Lung (tissue), 12 donors: Measurements from ENCODE around the gene DISC1. TPM values are rescaled to one million over a fixed set of nuclear protein-coding genes. Genes with fewer than 3 reads are reported as not detected.
A peak's percentile ranks its signal among the peaks of the same experiment; 100 is the strongest.

Source experiments
- ATAC-seq: fragments of 200-7000 bp; cut with Tn5 transposase; one replicate; pipeline ENCODE4 v1.9.1; 2020; ENCODE audit warnings: moderate number of reproducible peaks; ENCODE audit not compliant: insufficient read depth, low FRiP score
- DNase-seq, 3 donors: peaks; one replicate each; pipeline ENCODE4 v3.0.0-alpha.2; 2013 to 2017
- H3K27ac ChIP-seq, 2 donors: one replicate each; pipeline ENCODE4 v1.5.1; 2013; ENCODE audit warnings: mild to moderate bottlenecking in 2 of 2, moderate library complexity in 2 of 2, control low read depth in 1 of 2, inconsistent platforms in 1 of 2, low read depth in 1 of 2, low read length in 1 of 2
- H3K27me3 ChIP-seq, 3 donors: one replicate each; pipeline ENCODE4 v1.5.1; 2013; ENCODE audit warnings: low read length in 2 of 3; ENCODE audit not compliant: control insufficient read depth in 3 of 3, insufficient read depth in 3 of 3
- H3K36me3 ChIP-seq, 4 donors: one replicate each; pipeline ENCODE4 v1.5.1; 2013; ENCODE audit warnings: low read length in 4 of 4, mild to moderate bottlenecking in 1 of 4, moderate library complexity in 1 of 4; ENCODE audit not compliant: control insufficient read depth in 4 of 4, insufficient read depth in 4 of 4
- H3K4me1 ChIP-seq, 5 donors: one replicate each; pipeline ENCODE4 v1.5.1; 2013; ENCODE audit warnings: low read length in 5 of 5, mild to moderate bottlenecking in 2 of 5, moderate library complexity in 1 of 5; ENCODE audit not compliant: control insufficient read depth in 5 of 5, insufficient read depth in 5 of 5
- H3K4me3 ChIP-seq: one replicate; pipeline ENCODE4 v1.5.1; 2013; ENCODE audit warnings: mild to moderate bottlenecking, control low read depth, moderate library complexity
- H3K9ac ChIP-seq, 2 donors: one replicate each; pipeline ENCODE4 v1.5.1; 2013; ENCODE audit warnings: low read length in 2 of 2, control low read depth in 1 of 2; ENCODE audit not compliant: insufficient read depth in 1 of 2
- H3K9me3 ChIP-seq, 4 donors: one replicate each; pipeline ENCODE4 v1.5.1; 2013; ENCODE audit warnings: low read length in 3 of 4, mild to moderate bottlenecking in 1 of 4, moderate library complexity in 1 of 4; ENCODE audit not compliant: control insufficient read depth in 4 of 4, insufficient read depth in 3 of 4
- WGBS, 2 donors: extraction: QIAGEN DNeasy Blood & Tissue Kit; methylation state at CpG; one replicate each; pipeline ENCODE4 v1.1.7; 2013; 5-methylcytosine and 5-hydroxymethylcytosine counted together
- polyA plus RNA-seq, 2 donors: library from polyadenylated mRNA; stranded (reverse); fragments of 200-250 nt; gene quantifications; one replicate each; pipeline ENCODE4 v1.2.1, GENCODE V29; 2013
- total RNA-seq, 2 donors: library from RNA; depleted of rRNA in 1 of 2; stranded (reverse); fragments of >200 nt in 1 of 2; gene quantifications; one replicate each; pipeline ENCODE4 v1.2.1, GENCODE V29; 2014 to 2021
- TF ChIP-seq, protein P1 (sequence below): IDR thresholded peaks from 2 replicates; pipeline ENCODE4 v1.5.1; 2012; ENCODE audit warnings: mild to moderate bottlenecking; ENCODE audit errors: control extremely low read depth, extremely low read depth
- donor health status: control.
- donor health status: control.
- donor health status: Bipolar disorder and iron deficiency.
- donor health status: healthy.
- donor health status: DM: yes; HTN: yes; CAD: no.

DISC1 gene
- total and polyA plus RNA-seq, 4 donors, result 0.98 to 32.9 (median 6.1) TPM

DNA sequence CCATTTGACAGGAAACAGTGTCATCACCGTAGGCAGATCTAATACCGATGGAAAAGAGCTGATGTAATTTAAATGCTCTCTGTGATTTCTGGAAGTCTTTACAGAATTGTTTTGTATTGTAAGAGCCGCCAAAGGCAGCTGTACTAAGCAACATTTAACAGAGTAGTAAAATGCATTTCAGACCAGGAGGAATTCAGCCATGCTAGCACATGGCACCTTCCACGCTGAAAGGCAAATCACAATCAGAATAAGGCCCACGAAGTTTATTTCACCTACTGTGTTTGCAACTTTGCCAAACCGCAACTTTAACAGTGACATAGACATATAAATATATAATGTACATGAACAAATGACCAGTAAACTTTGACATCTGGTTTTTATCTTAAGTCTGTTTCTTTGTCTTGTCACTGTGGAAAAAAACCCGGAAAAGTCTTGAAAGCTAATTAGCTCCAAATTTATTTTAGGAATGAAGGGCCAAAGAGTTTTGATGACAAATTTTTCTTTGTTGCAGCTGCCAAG lies 26.1 kb upstream of the DISC1 start:
- no peaks in the 10 kb centered on the region for H3K36me3 ChIP-seq
- H3K9me3 ChIP-seq, result no peaks in the 10 kb centered on the region
- H3K9ac ChIP-seq, result no peak overlapping the region
- TF ChIP-seq, protein P1, sequence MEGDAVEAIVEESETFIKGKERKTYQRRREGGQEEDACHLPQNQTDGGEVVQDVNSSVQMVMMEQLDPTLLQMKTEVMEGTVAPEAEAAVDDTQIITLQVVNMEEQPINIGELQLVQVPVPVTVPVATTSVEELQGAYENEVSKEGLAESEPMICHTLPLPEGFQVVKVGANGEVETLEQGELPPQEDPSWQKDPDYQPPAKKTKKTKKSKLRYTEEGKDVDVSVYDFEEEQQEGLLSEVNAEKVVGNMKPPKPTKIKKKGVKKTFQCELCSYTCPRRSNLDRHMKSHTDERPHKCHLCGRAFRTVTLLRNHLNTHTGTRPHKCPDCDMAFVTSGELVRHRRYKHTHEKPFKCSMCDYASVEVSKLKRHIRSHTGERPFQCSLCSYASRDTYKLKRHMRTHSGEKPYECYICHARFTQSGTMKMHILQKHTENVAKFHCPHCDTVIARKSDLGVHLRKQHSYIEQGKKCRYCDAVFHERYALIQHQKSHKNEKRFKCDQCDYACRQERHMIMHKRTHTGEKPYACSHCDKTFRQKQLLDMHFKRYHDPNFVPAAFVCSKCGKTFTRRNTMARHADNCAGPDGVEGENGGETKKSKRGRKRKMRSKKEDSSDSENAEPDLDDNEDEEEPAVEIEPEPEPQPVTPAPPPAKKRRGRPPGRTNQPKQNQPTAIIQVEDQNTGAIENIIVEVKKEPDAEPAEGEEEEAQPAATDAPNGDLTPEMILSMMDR, result no peak
- H3K4me1 ChIP-seq, result peaks cover 0 to 37% (median 6%) of the 10 kb centered on the region in 5 donors
- peak; percentile 52 to 90 (median 86) for DNase-seq
- no peak overlapping the region for H3K4me3 ChIP-seq
- no peak for ATAC-seq
- WGBS, 2 donors, result 50 to 59% methylated on average over 7 of the region's 7 CpGs
- H3K27me3 ChIP-seq, result no peaks in the 10 kb centered on the region
- H3K27ac ChIP-seq, result peak overlapping the region in 1 of 2 donors; percentile 41

GRCh38 chr1:231601824-231602672 lies 24.5 kb upstream of the DISC1 start:
- H3K9ac ChIP-seq, result no peak overlapping the region
- DNase-seq (peak; percentile 22 to 66 (median 46)), ATAC-seq (no peak)
- no peaks in the 10 kb centered on the region for H3K9me3 ChIP-seq
- H3K27me3 ChIP-seq, result no peaks in the 10 kb centered on the region
- WGBS, 2 donors, result 47 to 64% methylated on average over 5 of the region's 5 CpGs
- peaks cover 0 to 31% (median 6%) of the 10 kb centered on the region in 5 donors for H3K4me1 ChIP-seq
- no peaks in the 10 kb centered on the region for H3K36me3 ChIP-seq
- H3K4me3 ChIP-seq, result no peak overlapping the region
- H3K27ac ChIP-seq, result no peak overlapping the region
- TF ChIP-seq, protein P1, result no peak

GRCh38 chr1:231602673-231602984 lies 24.0 kb upstream of the DISC1 start:
- TF ChIP-seq, protein P1, result no peak
- Histone ChIP-seq H3K27me3 (no peaks in the 10 kb centered on the region), H3K9ac (no peak overlapping the region), H3K36me3 (no peaks in the 10 kb centered on the region), H3K4me3 (no peak overlapping the region), H3K27ac (no peak overlapping the region), H3K4me1 (peaks cover 0 to 31% (median 6%) of the 10 kb centered on the region in 5 donors), H3K9me3 (no peaks in the 10 kb centered on the region)
- DNase-seq, result no peak
- no peak for ATAC-seq
- WGBS, 2 donors, result 82 to 94% methylated on average over 4 of the region's 4 CpGs
